ENCODE results near the gene CDK16. TPM values are rescaled to one million over a fixed set of nuclear protein-coding genes. Genes with fewer than 3 reads are reported as not detected.

CDK16 gene
- total and polyA plus RNA-seq, 9 of the 15 experiments (the other 6 are each of a cell fraction or from before 2014, with no cell fraction given), result 3.9 to 104 (median 57.5) TPM

- peaks cover 6 to 23% of the 10 kb centered on the region in 2 experiments; a peak in 4 of 5 replicates for H3K4me1 ChIP-seq (replicated peaks in 1 of 2; ENCODE audit: control insufficient read depth in 2 of 2, insufficient read depth in 2 of 2, low read length in 2 of 2)
- BruUV-seq (replicated peaks), result no TSS peak
- 1% methylated on average over 29 of the region's 50 CpGs for WGBS (ENCODE audit: insufficient coverage, low coverage, missing lambda C conversion rate)
- H2AFZ ChIP-seq (ENCODE audit: low read depth, low read length), result peak within 1 kb of the TSS; percentile 95
- H3K36me3 ChIP-seq (ENCODE audit: control insufficient read depth, insufficient read depth, low read length), result peaks cover 35% of the 10 kb centered on the region; the same call in 2 of the 3 replicates
- intact Hi-C loops (cut with micrococcal nuclease), result loop anchor here (1.0 to 10.0 kb wide), 5 partner anchors 119 to 834 kb away; no protein-coding TSS in a partner anchor
- H3K27me3 ChIP-seq (ENCODE audit: control insufficient read depth in 2 of 2, insufficient read depth in 2 of 2, low read length in 2 of 2), result no peaks in the 10 kb centered on the region
- POLR2A ChIA-PET, result interaction anchor here (0.8 to 1.6 kb wide), 2 partner anchors 24 to 124 kb away, joined by 3 to 4 read pairs; no protein-coding TSS in a partner anchor
- peaks cover 46% of the 10 kb centered on the region for H3K79me2 ChIP-seq (ENCODE audit: control insufficient read depth, insufficient read depth, low read length)
- H4K20me1 ChIP-seq (replicated peaks; ENCODE audit: control insufficient read depth, insufficient read depth, low read length), result peaks cover 17% of the 10 kb centered on the region
- in situ Hi-C loops (cut with MboI), result loop anchor here (10.0 kb wide), 2 partner anchors 191 to 331 kb away; no protein-coding TSS in a partner anchor
- peak within 1 kb of the TSS; percentile 93 to 96 for H3K9ac ChIP-seq (ENCODE audit: insufficient read depth in 1 of 2, low read depth in 2 of 2, low read length in 2 of 2)
- no peaks in the 10 kb centered on the region for H3K9me1 ChIP-seq (ENCODE audit: control insufficient read depth, insufficient read depth, low read length)
- H3K27ac ChIP-seq (ENCODE audit: extremely low read depth, low read depth, low read length), result peak within 1 kb of the TSS; percentile 94
- peak; percentile 92 for ATAC-seq
- DNase-seq (ENCODE audit: extremely low read depth in 1 of 4, low spot score in 3 of 4), result peak; percentile 83 to 96 (median 88)
- peak; percentile 99 for FAIRE-seq
- H3K4me2 ChIP-seq (ENCODE audit: insufficient read depth, low read length), result peak within 1 kb of the TSS; percentile 91
- CTCF ChIA-PET (ENCODE audit: low intra/inter-chr PET ratio), result interaction anchor here (0.7 to 2.0 kb wide), 6 partner anchors 119 to 832 kb away, joined by 3 to 14 read pairs (median 4); no protein-coding TSS in a partner anchor
- no peaks in the 10 kb centered on the region for H3K9me3 ChIP-seq (replicated peaks; ENCODE audit: control insufficient read depth, insufficient read depth, low read depth, low read length)
- H3K4me3 ChIP-seq, result peak within 1 kb of the TSS; percentile 94
- TF ChIP-seq ZNF23 (CRISPR knock-in tag; IDR thresholded peaks at IDR 0.05), result no peak
- no peak for TF ChIP-seq KLF1 (tag; IDR thresholded peaks at IDR 0.05)
- no peak for TF ChIP-seq ZZZ3 (IDR thresholded peaks at IDR 0.05)
- TF ChIP-seq HNRNPUL1 (IDR thresholded peaks at IDR 0.05; ENCODE audit: low read length), result no peak
- TF ChIP-seq ZNF695 (CRISPR knock-in tag; IDR thresholded peaks at IDR 0.05), result no peak
- TF ChIP-seq PHB2 (IDR thresholded peaks at IDR 0.05; ENCODE audit: low read depth), result no peak
- no peak for TF ChIP-seq MTA2 (IDR thresholded peaks at IDR 0.05; ENCODE audit: low read depth)
- TF ChIP-seq TEAD1 (CRISPR knock-in tag; IDR thresholded peaks at IDR 0.05), result peak in 1 of 2 experiments; percentile 94; a peak in 2 of 4 replicates
- TF ChIP-seq TOE1 (IDR thresholded peaks at IDR 0.05; ENCODE audit: borderline replicate concordance), result peak; percentile 39; the same call in 1 of the 2 replicates
- TF ChIP-seq TOE1 (CRISPR knock-in tag; IDR thresholded peaks at IDR 0.05; ENCODE audit: borderline replicate concordance, low read depth), result no peak
- TF ChIP-seq AFF1 (IDR thresholded peaks at IDR 0.05; ENCODE audit: low read depth in 1 of 2, partially characterized antibody in 2 of 2), result no peak
- no peak; the same call in 1 of the 2 replicates for TF ChIP-seq KAT8 (IDR thresholded peaks at IDR 0.05; ENCODE audit: low read depth)
- TF ChIP-seq GMEB1 (CRISPR knock-in tag; IDR thresholded peaks at IDR 0.05), result 0 out of 2 replicates have a peak, but pooled peaks have one; percentile 23
- TF ChIP-seq ZNF780A (CRISPR knock-in tag; IDR thresholded peaks at IDR 0.05), result no peak
- TF ChIP-seq CGGBP1 (CRISPR knock-in tag; IDR thresholded peaks at IDR 0.05), result no peak
- no peak for TF ChIP-seq YBX1 (IDR thresholded peaks at IDR 0.05)
- no peak for TF ChIP-seq RBM15 (IDR thresholded peaks at IDR 0.05; ENCODE audit: insufficient read depth, low read length)
Measured at GRCh38 chrX:47193475-47194193, 24.8 kb upstream of the CDK16 start, which contains the start of gene UBA1. Gene UBA1 (plus strand): TSS chrX:47193829. CDS start chrX:47198803, 4,974 bp downstream.
